NCI-H345 treated with DMSO at 0.1 percent for 48 hours (cell line): ENCODE measurements around the gene ULK1.
"Not testable (repeated sequence)": the region's sequence is repeated elsewhere in the genome, so short reads cannot be mapped to it uniquely, and the experiment has no call there.

ENCODE experiments used
- DNase-seq: peaks from one replicate; lab custom pipeline; 2025; ENCODE audit not compliant: unreplicated experiment; lab: John Stamatoyannopoulos, UW

The ULK1 gene

GRCh38 chr12:131885543-131886057 lies 8.8 kb upstream of the ULK1 start:
- no peak for DNase-seq

GRCh38 chr12:131891722-131892121 lies 2.7 kb upstream of the ULK1 start:
- DNase-seq = not testable (repeated sequence)

GRCh38 chr12:131892711-131893604 lies 1.5 kb upstream of the ULK1 start:
- DNase-seq = no peak

- DNase-seq = no peak
Observed at GRCh38 chr12:131893605-131894312, 663 bp upstream of the ULK1 start.

- no peak for DNase-seq
Observed at GRCh38 chr12:131894981-131895639, 688 bp downstream of the ULK1 start.

GRCh38 chr12:131895640-131896079 lies 1.2 kb downstream of the ULK1 start:
- no peak for DNase-seq

GRCh38 chr12:131896080-131896810 lies 1.8 kb downstream of the ULK1 start:
- no peak for DNase-seq

- DNase-seq = no peak
Observed at GRCh38 chr12:131896811-131897270, 2.4 kb downstream of the ULK1 start.

GRCh38 chr12:131897276-131897675 lies 2.9 kb downstream of the ULK1 start:
- DNase-seq = no peak

GRCh38 chr12:131897875-131898274 lies 3.5 kb downstream of the ULK1 start:
- DNase-seq = no peak

- DNase-seq = no peak
Observed at GRCh38 chr12:131900397-131900796, 6.0 kb downstream of the ULK1 start.

GRCh38 chr12:131901431-131902331 lies 7.3 kb downstream of the ULK1 start:
- DNase-seq = no peak

- DNase-seq = no peak
Observed at GRCh38 chr12:131902332-131903241, 8.2 kb downstream of the ULK1 start.

- DNase-seq = no peak
Observed at GRCh38 chr12:131903270-131904255, 9.1 kb downstream of the ULK1 start.

- no peak for DNase-seq
Observed at GRCh38 chr12:131904346-131904745, 9.9 kb downstream of the ULK1 start.

- no peak for DNase-seq
Observed at GRCh38 chr12:131905081-131905629, 10.7 kb downstream of the ULK1 start.

GRCh38 chr12:131905630-131906091 lies 11.2 kb downstream of the ULK1 start:
- DNase-seq = no peak
